Right ventricle myocardium superior (tissue), 1 donor: ENCODE results near the gene GPR179. TPM values are rescaled to one million over a fixed set of nuclear protein-coding genes. Genes with fewer than 3 reads are reported as not detected.
"Not testable (repeated sequence)": the region's sequence is repeated elsewhere in the genome, so short reads cannot be mapped to it uniquely, and the experiment has no call there.

Source experiments
- ATAC-seq: fragments of 200-7000 bp; cut with Tn5 transposase; one replicate; pipeline ENCODE4 v1.9.1; 2020; ENCODE audit warnings: mild to moderate bottlenecking; ENCODE audit not compliant: poor library complexity
- DNase-seq: peaks from one replicate; pipeline ENCODE4 v3.0.0-alpha.2; 2020
- intact Hi-C: fragments of 100-400 bp; cut with DNase I; formaldehyde crosslinking; loops from one replicate; pipeline ENCODE4 v1.11.2; 2022
- total RNA-seq: library from RNA; stranded (reverse); fragmentation: NEBNext Ultra II Directional; extraction: Animal tissue kit (Norgen Biotek cat#: 25700); gene quantifications from one replicate; pipeline ENCODE4 v1.2.1, GENCODE V29; 2021
- donor health status: DM: no; HTN: yes; CAD: no; lungs with severe emphysema.

Gene GPR179
- total RNA-seq, 1 donor from 2014 or later = 0.16 TPM

DNA sequence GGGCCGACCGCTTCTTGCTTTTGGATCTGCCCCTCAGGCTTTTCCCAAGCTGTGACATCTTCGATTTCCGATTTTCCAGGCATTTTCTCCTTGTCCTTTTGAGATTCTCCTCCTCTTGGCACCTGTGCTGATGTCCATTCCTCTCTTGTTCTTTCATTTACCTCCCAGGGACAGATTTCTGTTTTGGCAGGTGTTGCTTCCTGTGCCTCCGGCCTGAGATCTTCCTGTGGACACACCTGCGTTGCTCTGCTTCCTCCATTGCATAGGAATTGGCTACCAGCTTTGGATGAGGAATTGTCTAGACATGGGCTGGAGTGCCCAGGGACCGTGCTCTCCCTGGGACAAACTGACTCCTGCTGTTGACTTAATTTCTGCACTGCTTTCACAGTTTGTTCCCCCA is 15.1 kb downstream of the GPR179 start:
- no peak for ATAC-seq
- no peak for DNase-seq
- intact Hi-C loops = no loop called here

DNA sequence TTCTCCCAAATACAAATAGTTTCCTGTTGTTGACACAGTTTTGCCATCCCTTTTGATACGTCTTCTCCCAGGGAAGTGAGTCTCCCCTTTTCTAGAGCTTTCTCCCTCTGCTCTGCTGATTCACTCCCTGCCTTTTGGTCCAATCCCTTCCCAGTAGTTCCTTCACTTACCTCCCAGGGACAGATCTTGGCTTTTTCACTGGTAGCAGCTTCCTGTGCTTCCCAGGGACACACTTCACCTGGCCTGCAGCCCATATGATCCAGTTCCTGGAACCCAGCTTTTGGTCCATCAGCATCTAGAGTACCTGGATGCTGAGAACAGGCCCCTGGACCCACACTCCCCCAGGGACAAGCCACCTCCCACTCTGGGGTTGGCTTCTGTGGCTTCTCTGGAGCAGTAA is 15.8 kb downstream of the GPR179 start:
- intact Hi-C loops = no loop called here
- no peak for DNase-seq
- no peak for ATAC-seq

DNA sequence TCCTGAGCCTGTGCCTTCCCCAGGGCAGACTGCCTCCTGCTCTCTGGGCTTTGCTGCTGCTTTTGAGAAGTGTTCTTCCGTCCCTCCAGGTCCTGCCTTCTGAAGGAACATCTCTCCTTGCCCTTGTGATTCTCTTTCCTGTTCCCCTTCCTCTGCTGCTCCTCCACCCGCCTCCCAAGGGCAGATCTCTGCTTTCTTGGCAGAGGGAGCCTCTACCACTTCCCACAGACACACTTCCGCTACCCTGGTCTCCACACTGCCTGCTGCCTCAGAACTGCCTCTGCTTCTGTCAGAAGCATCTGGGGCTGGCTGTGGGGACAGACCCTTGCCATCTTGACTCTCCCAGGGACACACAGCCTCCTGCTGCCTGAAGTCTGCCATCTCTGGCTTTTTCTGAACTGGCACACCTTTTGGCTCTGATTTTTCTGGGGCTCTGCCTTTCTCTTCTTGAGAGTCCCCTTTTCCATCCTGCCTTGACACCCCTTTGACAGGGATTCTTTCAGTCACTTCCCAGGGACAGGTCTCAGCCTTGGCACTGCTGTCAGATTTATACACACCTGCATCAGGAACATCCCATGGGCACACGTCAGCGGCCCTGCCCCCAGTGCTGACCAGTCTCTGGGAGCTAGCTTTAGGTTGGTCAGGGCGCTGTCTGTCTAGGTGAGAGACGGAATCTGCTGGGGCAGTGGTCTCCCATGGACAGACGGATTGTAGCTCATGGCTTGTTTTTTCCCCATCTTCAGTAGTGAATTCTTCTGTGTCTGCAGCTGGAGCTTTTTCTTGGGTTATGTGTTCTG is 16.6 kb downstream of the GPR179 start:
- intact Hi-C loops = no loop called here
- ATAC-seq (peak; percentile 46), DNase-seq (no peak)

DNA sequence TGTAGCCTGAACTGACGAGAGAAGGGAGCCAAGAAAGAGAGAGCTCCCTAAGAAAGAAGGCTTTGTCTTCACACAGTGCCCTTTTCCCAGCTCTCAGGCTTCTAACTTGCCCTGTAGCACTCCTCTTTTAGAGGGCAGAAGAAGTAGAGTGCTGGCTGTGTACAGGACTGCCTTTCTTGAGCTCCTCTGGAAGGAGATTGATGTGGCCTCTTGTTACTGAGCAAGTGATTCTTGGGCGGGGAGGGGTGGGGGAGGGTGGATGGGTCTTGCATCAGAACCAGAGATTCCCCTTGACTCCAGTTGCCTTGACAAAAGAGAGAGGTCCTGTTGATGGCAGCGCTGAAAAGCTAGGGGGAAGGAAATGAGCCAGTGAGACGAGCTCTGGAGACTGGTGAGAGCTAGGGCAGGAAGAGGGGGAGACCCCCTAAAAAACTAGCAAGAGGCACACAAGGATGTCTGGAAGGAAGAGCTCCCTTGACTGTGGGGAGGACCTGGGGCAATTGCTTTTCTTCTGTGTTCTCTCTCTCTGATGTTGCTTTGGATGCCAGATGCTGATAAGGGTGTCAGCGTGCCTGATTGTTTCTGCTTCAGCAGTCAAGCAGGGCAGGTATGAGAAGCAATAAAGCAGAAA is 18.4 kb downstream of the GPR179 start:
- no peak for ATAC-seq
- no peak for DNase-seq
- intact Hi-C loops = no loop called here

DNA sequence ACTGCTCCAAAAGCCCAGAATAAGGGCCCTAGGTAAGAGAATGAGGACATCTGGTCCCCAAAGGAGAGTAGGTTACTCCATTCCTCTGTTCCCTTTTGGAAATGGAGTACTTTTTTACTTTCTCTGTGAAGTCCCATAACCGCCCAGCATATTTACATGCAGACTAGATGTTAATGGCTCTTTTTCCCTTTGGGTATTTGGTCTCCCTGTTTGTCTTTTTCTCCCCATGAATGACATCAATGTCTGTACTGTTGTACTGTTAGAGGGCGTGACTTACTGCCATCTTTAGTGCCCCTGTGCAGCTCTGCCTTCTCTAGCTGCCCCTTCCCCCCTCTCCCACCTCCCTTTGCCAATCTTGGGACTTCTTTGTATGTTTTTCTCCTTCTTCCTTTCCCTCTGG is 19.0 kb downstream of the GPR179 start:
- intact Hi-C loops = no loop called here
- DNase-seq = no peak
- no peak for ATAC-seq

DNA sequence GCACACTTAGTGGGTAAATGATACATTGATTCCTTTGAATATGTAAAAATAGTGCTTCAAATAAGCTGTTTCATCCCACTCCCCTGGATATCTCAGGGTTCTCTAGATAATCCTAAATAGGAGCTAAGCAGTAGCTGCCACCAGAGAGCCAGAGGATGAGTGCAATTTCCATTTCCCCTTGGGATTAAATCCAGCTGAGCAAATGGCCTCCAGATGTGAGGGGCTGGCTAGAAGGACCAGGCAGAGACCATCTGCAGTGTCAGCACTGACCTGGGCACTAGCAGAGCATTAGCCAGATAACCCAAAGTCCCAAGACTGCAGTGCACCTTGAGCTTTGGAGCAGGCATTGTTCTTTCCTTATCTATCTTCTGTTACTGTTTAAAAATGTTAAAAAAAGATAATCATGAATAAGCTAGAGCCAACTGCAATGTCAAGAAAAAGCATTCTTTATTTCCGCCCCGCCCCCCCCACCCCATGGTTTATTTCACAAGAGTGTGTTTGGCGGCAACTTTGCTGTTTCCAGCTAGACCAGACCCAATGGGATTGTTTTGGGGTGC is 19.5 kb downstream of the GPR179 start:
- ATAC-seq (no peak), DNase-seq (no peak)
- intact Hi-C loops = no loop called here

DNA sequence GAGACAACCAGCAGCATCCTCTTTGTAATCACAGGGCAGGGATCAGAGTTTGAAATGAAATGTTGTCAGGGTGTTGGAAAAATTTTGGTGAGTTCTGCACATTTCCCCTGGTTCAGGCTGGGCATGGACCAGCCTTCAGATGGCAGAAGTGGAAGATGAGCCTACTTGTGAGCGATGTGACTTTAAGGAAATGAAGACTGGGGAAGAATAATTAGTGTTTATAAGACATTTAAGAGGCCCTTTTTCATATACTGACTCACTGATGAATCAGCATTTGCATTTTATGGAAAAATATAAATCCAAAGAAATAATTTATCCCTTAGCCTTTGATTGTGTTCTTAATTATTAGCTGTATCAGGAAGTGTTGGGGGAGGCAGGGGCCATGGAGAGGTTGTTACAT is 20.9 kb downstream of the GPR179 start:
- DNase-seq (no peak), ATAC-seq (no peak)
- intact Hi-C loops = no loop called here

DNA sequence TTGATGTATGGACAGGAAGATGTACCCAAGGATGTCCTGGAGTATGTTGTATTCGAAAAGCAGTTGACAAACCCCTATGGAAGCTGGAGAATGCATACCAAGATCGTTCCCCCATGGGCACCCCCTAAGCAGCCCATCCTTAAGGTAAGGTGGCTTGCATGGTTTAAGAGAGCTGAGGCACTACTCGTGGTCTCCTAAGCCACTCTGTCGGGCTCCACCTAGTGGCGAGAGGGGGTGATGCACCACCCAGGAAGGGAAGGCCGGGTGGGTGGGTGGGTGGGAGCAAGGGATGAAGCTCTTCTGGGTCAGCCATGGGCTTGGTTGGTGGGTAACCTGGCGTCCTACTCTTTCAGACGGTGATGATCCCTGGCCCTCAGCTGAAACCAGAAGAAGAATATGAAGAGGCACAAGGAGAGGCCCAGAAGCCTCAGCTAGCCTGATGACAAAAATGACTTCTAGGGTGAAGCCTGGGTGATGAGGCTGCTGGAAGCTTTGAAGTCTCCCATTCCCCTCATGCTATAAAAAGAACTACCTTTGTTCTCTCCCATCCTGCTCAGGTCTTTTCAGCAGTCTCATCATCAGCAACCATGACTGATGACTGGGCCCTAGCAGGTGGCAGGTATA is 21.5 kb downstream of the GPR179 start:
- peak; percentile 74 for DNase-seq
- intact Hi-C loops = no loop called here
- peak; percentile 72 for ATAC-seq

DNA sequence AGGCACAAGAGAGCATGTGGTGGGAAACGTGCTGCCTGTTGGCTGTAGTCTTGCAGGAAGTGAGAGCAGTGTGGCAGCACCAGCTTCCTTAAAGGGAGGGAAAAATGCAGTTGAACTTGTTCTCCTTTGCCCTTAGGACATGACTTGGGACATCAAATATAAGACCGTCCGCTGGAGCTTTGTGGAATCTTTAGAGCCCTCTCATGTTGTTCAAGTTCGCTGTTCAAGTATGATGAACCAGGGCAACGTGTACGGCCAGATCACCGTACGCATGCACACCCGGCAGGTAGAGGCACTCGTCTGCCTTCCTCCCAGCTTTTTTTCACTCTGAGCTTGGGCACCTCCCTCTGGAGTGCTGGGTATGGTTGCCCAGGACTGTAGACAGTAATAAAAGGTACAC is 23.3 kb downstream of the GPR179 start:
- intact Hi-C loops = no loop called here
- no peak for ATAC-seq
- no peak for DNase-seq

DNA sequence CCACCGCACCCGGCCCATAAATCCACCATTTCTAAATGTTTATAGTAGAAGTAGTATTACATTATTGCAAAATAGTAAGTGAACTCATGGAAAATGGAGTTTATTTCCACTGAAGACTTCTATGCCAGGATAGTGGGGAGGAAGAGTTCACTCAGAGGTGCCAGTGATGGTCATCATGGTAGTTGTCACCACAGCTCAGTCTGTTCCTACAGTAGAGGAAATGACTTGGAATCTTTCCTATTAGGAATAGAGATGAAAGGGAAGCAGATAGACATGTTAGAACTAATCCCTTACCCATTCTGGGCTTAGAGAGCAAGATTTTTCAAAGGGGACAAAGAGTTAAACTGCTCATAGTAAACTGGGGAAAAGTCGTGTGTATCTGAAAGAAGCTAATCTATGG is 26.7 kb downstream of the GPR179 start:
- ATAC-seq (no peak), DNase-seq (no peak)
- intact Hi-C loops = no loop called here

DNA sequence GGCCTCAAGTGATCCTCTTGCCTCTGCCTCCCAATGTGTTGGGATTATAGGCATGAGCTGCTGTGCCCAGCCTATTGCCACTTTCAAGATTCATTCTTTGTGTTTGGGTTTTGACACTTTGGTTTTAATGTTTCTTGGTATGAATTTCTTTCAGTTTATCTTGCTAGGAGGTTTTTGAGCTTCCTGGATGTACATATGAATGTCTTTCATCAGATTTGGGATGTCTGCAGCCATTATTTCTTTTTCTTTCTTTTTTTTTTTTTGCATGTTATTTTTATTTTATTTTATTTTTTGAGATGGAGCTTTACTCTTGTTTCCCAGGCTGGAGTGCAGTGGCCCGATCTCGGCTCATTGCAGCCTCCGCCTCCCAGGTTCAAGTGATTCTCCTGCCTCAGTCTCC is 28.3 kb downstream of the GPR179 start:
- no peak for DNase-seq
- intact Hi-C loops = no loop called here
- no peak for ATAC-seq

DNA sequence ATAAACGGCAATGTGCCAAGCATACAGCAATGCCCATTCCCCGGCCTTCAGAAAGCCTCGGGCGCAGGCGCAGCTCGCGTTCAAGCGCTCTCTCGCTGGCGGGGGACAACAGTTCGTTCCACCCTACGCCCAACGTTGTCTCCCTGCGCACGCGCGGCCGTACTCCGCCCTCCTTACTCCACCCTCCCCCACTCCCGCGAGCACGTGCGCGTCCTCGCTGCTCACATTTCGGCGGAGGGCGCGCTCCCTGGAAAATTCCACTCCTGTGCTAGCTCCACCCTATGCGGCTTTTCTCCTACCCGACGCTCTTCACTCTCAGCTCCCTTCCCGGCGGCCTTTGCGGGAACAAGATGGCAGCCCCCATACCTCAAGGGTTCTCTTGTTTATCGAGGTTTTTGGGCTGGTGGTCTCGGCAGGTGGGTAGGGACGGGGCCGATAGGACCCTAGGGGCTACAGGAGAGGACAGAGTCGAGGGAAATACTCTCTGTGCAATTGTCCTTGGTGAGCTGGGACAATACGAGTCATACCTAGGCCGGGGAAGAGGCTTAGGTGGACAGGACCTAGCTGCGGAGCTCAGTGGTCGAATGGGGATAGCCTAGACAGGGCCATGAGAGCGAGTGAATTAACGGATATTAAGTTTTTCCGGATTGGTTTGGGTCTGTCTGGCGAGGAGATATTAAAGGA is 46.8 kb downstream of the GPR179 start, which contains the start of gene MRPL45:
TSS of gene MRPL45 (plus strand) at position 335 of the 684 bp plus-strand sequence. CDS start at position 351, 16 bp downstream.
- DNase-seq (peak; percentile 99), ATAC-seq (peak; percentile 99)
- intact Hi-C loops = not testable (repeated sequence)

DNA sequence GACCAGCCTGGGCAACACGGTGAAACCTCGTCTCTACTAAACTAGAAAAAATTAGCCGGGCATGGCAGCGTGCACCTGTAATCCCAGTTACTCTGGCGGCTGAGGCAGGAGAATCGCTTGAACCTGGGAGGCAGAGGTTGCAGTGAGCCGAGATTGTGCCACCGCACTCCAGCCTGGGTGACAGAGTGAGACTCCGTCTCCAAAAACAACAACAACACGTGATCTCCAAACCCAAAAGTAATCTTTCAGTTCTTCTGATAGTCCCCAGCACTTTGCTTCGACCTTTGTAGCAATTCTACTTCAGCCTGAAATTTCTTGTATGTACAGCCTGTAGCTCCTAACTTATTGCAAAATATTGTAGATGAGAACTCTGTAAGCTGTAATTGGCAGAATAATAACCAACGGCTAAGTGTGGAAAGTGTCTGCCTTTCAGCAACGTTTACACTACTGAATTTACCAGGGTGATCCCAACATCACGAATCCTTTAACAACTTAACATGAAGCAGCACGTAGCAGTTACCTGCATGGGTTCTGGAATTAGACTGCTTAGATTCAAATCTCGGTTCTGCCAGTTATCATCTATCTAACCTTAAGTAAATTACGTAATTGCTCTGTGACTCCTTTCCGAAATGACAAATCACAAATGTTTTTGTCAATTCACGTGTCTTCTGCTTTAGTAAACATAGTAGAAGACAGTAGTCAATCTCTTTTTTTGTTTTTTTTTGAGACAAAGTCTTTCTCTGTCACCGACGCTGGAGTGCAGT is 48.0 kb downstream of the GPR179 start:
- DNase-seq, ATAC-seq, intact Hi-C loops: not testable (repeated sequence)

DNA sequence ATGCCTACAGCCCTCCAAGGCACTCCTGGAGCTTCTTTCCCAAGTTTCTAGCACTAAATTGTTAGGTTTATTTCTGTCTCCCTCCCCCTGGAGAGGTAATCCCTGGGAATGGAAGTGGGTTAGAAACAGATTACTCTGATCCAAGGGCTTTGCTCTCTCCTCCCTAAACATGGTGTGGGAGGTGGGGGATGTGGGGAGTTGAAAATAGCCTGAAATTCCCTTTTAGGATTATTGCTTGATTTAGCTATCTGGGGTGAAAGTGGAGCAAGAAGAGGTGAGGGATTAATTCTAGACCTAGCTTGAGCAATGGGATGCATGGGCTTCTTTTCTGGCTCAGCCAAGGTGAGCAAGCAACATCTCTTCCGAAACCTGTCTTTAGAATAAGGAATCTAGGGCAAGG is 54.0 kb downstream of the GPR179 start:
- DNase-seq, intact Hi-C loops, ATAC-seq: not testable (repeated sequence)

DNA sequence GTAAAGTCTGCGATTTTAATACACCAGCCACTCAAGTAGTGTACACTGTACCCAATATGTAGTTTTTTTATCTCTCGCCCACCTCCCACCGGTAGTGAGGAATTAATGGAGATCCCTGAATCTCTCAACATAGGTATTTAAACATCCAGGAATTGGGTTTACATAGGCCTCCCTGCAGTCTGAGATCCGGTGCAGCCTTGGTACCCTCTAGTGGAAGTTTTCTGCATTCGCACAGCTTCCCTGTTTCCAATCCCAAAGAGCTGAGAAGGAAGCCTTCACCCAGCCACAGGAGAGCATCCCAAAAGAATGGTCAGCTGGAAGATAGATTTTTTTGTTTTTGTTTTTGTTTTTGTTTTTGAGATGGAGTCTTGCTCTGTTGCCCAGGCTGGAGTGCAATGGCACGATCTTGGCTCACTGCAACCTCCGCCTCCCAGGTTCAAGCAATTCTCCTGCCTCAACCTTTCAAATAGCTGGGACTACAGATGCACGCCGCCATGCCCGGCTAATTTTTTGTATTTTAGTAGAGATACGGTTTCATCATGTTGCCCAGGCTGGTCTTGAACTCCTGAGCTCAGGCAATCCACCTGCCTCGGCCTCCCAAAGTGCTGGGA is 55.4 kb downstream of the GPR179 start:
- DNase-seq, intact Hi-C loops: not testable (repeated sequence)
- ATAC-seq = peak; percentile 65

DNA sequence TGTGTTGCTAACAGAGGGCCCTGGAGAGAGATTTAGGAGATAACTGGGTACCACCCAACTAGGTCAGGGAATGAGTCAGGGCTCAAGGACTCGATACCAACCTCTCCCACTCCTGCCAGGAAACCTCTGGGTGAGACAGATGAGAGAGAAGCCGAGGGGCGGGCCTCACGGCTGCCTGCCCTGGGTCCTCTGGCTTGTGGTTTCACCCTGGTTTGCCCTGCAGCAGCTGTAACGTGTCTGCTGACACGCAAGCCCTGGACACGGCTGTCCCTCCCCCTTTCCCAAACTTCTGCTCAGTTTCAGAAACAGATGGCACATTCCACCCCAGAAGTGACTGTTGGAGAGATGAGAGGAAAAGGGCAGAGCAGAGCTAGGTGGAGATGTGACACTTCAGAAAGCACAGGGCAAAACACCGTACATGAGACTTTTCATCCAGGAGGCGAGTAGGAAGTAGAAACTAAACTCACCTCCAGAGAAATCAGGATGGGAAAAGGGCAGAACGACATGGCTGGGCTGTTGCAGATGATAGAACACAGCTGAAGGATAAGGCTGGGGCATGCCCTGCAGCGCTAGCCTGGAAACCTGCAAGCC is 57.2 kb downstream of the GPR179 start:
- intact Hi-C loops, DNase-seq: not testable (repeated sequence)
- ATAC-seq = peak; percentile 93

DNA sequence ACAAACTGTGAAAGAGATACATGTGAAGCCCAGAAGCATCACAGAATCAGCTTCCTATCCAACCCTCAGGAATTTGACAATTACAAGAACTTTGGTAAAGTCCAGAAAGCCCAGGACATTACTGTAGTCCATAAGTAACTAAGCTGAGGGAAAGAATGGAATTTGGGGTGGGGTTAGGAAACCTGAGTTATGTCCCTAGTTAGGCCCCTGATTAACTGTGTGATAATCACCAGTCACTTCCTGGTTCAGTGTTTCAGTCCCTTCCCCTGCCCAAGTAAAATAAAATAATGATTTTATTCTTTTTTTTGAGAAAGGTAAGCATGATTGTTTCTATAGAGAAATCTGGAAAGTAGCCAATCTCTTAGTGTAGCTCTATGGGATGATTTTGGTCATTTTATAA is 57.8 kb downstream of the GPR179 start:
- not testable (repeated sequence) for DNase-seq

More for the DNA sequence above, 57.8 kb downstream of the GPR179 start:
- ATAC-seq, intact Hi-C loops: not testable (repeated sequence)
